Spleen (tissue), 7 donors: Measurements from ENCODE around the gene ANKRD37.

Experiments used
- CTCF ChIP-seq, 11 experiments: fragments of 200-600 bp in 7 of 11; fragments of 450-650 bp in 4 of 11; sonication (generic) in 4 of 11; IDR thresholded peaks in 8 of 11; conservative IDR thresholded peaks in 3 of 11; 1 replicate in 7 of 11; 2 replicates in 4 of 11; pipeline versions ENCODE4 v1.4.0 to v1.8.0; 2016 to 2021; ENCODE audit warnings: antibody characterized with exemption in 11 of 11, inconsistent platforms in 4 of 11, mild to moderate bottlenecking in 1 of 11
- POLR2A ChIP-seq, 3 donors: fragments of 450-650 bp; IDR thresholded peaks; one replicate each; pipeline ENCODE4 v1.5.1; 2017; ENCODE audit warnings: antibody characterized with exemption in 3 of 3, mild to moderate bottlenecking in 1 of 3
- donor health status: DM: no; HTN: no; CAD: no; lungs with moderate emphysema.
- donor health status: DM: no; HTN: no; CAD: no.
- donor health status: DM: no; HTN: no; CAD: no.

- TF ChIP-seq CTCF (IDR thresholded peaks at IDR 0.05 in 8 of 11, conservative IDR thresholded peaks at IDR 0.05 in 3 of 11) (no peak), POLR2A (IDR thresholded peaks at IDR 0.05) (no peak)
Observed at GRCh38 chr4:185426960-185427688, 30.5 kb downstream of the ANKRD37 start.
